Astrocyte of the spinal cord (primary cell): ENCODE data around the gene TECR.

Experiments
- DNase-seq: peaks from one replicate; pipeline ENCODE4 v3.0.0; 2011; ENCODE audit warnings: low read depth, low spot score
- H3K4me3 ChIP-seq: 2 replicates; pipeline ENCODE4 v1.5.1; 2011; ENCODE audit warnings: low read depth, mild to moderate bottlenecking, low read length, moderate library complexity
- in situ Hi-C: cut with HindIII; loops from 2 replicates; pipeline ENCODE4 v1.10.0; 2017; ENCODE audit warnings: low sequenced_read_pairs
- TF ChIP-seq, protein P1 (sequence below): IDR thresholded peaks from 2 replicates; pipeline ENCODE4 v1.5.1; 2012; ENCODE audit warnings: low read depth, mild to moderate bottlenecking, low read length, inconsistent platforms

TECR gene

DNA sequence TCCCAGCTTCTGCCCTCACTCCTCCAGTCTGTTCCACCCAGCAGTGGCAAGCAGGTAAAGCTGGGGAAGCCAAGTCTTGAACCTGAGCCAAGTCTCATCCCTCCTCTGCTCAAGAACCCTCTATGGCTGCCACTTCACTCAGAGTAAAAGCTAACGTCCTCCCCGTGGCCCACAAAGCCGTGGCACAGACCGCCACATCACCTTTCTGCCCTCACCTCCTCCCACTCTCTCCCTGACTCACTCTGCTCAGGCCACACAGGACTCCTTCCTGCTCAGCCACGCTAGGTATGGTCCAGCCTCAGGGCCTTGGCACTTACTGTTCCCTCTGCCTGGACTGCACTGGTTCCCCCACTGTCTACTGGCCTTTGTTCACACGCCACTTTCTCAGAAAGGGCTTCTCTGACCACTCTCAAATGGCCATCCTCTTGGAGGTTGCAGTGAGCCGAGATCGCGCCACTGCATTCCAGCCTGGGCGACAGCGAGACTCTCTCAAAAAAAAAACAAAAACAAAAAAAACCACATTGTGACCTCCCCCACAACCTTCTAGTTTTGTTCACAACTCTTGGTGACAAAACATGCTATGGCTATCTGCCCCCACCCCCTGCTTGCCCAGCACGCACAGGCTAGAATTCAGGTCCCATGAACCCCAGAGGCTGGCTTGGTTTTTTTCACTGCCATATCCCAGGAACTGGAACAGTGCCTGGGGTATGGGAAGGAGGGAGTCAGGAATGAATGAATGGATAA, 26.7 kb downstream of the TECR start:
- DNase-seq = peak; percentile 28
- TF ChIP-seq, protein P1, sequence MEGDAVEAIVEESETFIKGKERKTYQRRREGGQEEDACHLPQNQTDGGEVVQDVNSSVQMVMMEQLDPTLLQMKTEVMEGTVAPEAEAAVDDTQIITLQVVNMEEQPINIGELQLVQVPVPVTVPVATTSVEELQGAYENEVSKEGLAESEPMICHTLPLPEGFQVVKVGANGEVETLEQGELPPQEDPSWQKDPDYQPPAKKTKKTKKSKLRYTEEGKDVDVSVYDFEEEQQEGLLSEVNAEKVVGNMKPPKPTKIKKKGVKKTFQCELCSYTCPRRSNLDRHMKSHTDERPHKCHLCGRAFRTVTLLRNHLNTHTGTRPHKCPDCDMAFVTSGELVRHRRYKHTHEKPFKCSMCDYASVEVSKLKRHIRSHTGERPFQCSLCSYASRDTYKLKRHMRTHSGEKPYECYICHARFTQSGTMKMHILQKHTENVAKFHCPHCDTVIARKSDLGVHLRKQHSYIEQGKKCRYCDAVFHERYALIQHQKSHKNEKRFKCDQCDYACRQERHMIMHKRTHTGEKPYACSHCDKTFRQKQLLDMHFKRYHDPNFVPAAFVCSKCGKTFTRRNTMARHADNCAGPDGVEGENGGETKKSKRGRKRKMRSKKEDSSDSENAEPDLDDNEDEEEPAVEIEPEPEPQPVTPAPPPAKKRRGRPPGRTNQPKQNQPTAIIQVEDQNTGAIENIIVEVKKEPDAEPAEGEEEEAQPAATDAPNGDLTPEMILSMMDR = no peak
- no peak overlapping the region for H3K4me3 ChIP-seq
- in situ Hi-C loops = no loop called here

DNA sequence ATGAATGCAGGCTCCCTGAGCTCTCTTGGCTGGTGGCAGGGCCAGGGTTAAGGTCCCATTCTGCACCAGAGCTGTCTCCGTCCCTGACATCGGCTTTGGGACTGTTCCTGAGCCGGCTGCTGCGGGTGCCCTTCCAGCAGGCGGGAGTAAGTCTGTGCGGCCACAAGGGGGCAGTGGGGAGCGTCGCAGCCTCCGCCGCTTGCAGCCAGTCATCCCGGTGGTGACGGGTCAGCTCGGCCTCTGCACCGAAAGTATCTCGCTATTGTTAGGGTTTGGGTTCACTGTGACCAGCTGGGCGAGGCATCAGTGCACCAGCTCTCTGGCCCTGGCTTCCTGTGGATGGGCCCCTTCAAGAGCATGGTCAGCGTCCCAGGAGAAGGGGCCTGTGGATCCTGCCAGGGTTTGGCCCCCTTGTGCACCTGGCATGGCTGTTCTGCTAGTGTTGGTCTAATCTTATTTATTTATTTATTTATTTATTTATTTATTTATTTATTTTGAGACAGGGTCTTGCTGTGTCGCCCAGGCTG, 27.3 kb downstream of the TECR start:
- TF ChIP-seq, protein P1 = peak; percentile 99
- DNase-seq = peak; percentile 79
- in situ Hi-C loops = no loop called here
- H3K4me3 ChIP-seq = peak overlapping the region; percentile 7

DNA sequence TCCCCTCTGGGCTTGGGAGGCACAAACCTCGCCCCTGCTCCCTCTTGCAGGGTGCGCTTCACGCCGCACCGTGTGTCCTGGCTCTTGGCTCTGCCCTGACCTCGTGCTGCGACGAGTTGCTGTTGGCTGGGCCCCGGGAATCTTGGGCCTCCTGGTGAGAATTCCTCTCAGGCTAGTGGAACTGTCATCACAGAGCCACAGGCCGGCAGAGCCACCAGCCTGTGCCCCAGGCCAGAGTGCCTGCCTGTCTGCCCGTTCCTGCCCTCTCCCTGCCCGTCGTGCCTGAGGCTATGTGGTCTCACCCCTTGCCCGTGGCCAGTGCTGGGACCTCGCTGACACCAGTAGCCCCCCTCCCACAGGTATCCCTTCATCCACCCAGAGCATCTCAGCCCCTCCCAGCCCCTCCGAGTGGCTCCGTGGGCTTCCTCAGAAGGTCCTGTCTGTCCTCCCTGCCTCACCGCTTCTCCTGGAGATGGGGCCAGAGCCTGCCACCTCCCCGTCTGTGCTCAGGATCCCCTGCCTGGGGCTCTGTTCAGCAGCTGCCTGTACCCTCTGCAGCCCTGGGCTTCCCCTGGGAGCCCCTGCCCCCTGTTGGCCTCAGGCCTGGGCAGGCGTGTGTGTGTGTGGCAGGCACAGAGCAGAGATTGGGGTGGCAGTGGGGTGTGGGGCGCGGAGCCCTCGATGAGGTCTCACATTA, 29.1 kb downstream of the TECR start:
- no peak for DNase-seq
- H3K4me3 ChIP-seq = no peak overlapping the region
- in situ Hi-C loops = no loop called here
- TF ChIP-seq, protein P1 = no peak

DNA sequence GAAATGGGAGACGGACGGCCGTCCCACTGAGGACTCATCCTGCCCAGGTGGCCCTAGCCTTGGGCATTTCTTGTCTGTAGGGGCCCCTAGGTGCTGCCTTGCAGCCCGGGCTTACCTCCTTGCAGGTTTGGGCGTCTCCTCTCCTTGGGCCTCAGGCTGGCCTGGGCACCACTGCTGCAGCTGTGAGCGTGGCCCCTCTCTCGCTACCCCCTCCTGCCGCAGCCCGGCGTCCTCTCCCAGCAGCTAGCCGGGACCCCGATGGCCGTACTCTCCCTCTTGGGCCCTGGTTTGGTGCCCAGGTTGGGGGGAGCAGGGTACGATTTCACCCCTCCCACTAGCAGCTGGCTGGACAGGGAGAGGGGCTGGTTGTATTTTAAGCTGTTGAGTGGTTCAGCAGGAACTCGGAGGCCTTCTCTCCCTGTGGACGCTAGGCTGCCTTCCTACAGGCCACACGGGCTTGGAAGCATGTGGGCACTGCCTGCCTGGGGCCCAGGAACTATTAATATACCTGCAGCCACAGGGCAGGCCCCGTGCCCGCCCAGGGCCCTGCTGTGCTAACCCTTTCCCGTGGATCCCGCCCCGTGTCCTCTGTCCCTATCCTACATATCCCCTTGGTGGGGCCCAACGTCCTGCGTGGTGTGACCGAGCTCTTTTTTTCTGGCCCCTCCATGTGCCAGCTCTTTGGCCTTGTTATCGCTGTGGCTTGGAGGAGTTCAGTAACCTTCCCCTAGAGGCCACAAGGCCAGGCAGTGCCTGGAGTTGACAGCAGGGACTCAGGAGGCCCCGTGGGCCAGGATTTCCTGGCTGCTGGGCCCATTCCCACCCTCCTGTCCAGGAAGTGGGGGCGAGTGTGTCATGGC, 30.8 kb downstream of the TECR start:
- TF ChIP-seq, protein P1 = no peak
- DNase-seq = no peak
- H3K4me3 ChIP-seq = no peak overlapping the region
- in situ Hi-C loops = no loop called here

DNA sequence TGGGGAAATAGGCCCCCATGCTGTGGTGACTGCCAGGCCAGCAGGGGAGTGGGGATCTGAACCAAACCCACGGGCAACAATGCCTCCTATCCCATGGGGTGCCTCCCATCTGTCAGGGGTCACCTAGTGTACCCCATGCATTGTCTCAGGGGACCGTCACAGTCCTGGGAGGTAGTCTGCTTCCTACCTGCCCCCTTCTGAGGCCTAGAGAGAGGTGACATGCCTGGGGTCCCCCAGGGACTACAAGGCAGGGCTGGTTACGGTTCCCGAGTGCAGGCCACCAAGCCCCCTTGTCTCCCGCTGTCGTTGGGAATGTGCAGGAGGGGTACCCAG, 31.3 kb downstream of the TECR start:
- in situ Hi-C loops = no loop called here
- no peak overlapping the region for H3K4me3 ChIP-seq
- TF ChIP-seq, protein P1 = no peak
- no peak for DNase-seq

DNA sequence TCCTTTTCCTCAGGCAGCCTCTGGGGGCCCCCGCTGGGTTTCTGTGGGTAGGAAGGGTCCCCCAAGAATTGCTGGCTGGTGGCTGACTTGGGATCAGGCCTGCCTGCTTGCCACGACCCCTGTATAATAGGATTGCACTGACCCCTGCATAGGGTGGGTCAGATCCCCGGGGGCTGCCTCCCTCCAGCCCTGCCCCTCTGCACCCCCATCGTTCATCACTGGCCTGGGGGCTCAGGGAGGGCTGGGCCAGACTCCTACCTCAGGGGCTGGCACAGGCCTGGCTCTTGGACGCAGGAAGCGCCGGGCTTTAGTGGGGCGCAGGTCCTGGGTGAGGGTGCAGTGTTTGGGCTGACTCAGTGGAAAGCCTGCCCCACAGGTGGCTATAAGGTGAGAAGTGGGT, 31.9 kb downstream of the TECR start:
- in situ Hi-C loops = no loop called here
- TF ChIP-seq, protein P1 = no peak
- DNase-seq = no peak
- no peak overlapping the region for H3K4me3 ChIP-seq
